Activated CD8-positive, alpha-beta memory T cell treated with anti-CD3 and anti-CD28 coated beads, Interleukin-2, amount 10 ng/mL, durations not matched to agents 7 days and 5 days (primary cell): ENCODE results near the gene GRM6. TPM values are rescaled to one million over a fixed set of nuclear protein-coding genes. Genes with fewer than 3 reads are reported as not detected.
A peak's percentile ranks its signal among the peaks of the same experiment; 100 is the strongest.

Source experiments
- ATAC-seq: fragments of 150-1000 bp; cut with Tn5 transposase; one replicate; pipeline ENCODE4 v1.10.0; 2021; ENCODE audit warnings: moderate library complexity
- CTCF ChIA-PET: fragments of 350-600 bp; sonication (Branson Sonifier 250); formaldehyde crosslinking; loops from one replicate; lab custom pipeline; 2021; ENCODE audit warnings: antibody characterized with exemption; lab: Charles Lee
- DNase-seq: peaks from one replicate; pipeline ENCODE4 v3.0.0-alpha.2; 2020
- H3K27ac Mint-ChIP-seq: one replicate; pipeline ENCODE4 v1.8.0; 2021; ENCODE audit warnings: mild to moderate bottlenecking, mixed read lengths
- H3K27me3 Mint-ChIP-seq: one replicate; pipeline ENCODE4 v1.8.0; 2021; ENCODE audit warnings: mixed read lengths
- H3K36me3 Mint-ChIP-seq: one replicate; pipeline ENCODE4 v1.8.0; 2021; ENCODE audit warnings: mild to moderate bottlenecking, mixed read lengths
- H3K4me1 Mint-ChIP-seq: one replicate; pipeline ENCODE4 v1.8.0; 2021; ENCODE audit warnings: mixed read lengths
- H3K4me3 Mint-ChIP-seq: one replicate; pipeline ENCODE4 v1.8.0; 2021; ENCODE audit warnings: mild to moderate bottlenecking, moderate library complexity, mixed read lengths
- H3K9me3 Mint-ChIP-seq: one replicate; pipeline ENCODE4 v1.8.0; 2022; ENCODE audit warnings: low read depth, mixed read lengths
- total RNA-seq, 2 experiments: library from RNA; stranded (reverse); gene quantifications; one replicate each; pipeline ENCODE4 v1.2.3, GENCODE V29; 2021

The GRM6 gene
- total RNA-seq, 2 experiments from 2014 or later, result not detected

- no peak overlapping the region for H3K4me3 Mint-ChIP-seq
- H3K9me3 Mint-ChIP-seq, result peaks cover 18% of the 10 kb centered on the region
- H3K27ac Mint-ChIP-seq, result no peak overlapping the region
- no peak for DNase-seq
- H3K27me3 Mint-ChIP-seq, result peaks cover 20% of the 10 kb centered on the region
- ATAC-seq, result no peak
- H3K4me1 Mint-ChIP-seq, result peaks cover 1% of the 10 kb centered on the region
- peaks cover 8% of the 10 kb centered on the region for H3K36me3 Mint-ChIP-seq
- CTCF ChIA-PET, result no interaction called here
Measured at GRCh38 chr5:178991190-178992145, 3.7 kb downstream of the GRM6 start.

GRCh38 chr5:178990491-178990890 is 4.6 kb downstream of the GRM6 start:
- Mint-ChIP-seq H3K4me3 (no peak overlapping the region), H3K9me3 (peaks cover 21% of the 10 kb centered on the region), H3K27ac (no peak overlapping the region), H3K4me1 (peaks cover 1% of the 10 kb centered on the region), H3K36me3 (peaks cover 7% of the 10 kb centered on the region), H3K27me3 (peaks cover 18% of the 10 kb centered on the region)
- ATAC-seq (no peak), DNase-seq (peak; percentile 15)
- CTCF ChIA-PET, result no interaction called here

- CTCF ChIA-PET, result no interaction called here
- Mint-ChIP-seq H3K27me3 (peaks cover 15% of the 10 kb centered on the region), H3K27ac (no peak overlapping the region), H3K4me1 (no peaks in the 10 kb centered on the region), H3K9me3 (peaks cover 18% of the 10 kb centered on the region), H3K36me3 (peaks cover 4% of the 10 kb centered on the region), H3K4me3 (no peak overlapping the region)
- no peak for DNase-seq
- ATAC-seq, result no peak
Measured at GRCh38 chr5:178989311-178989710, 5.8 kb downstream of the GRM6 start.

- ATAC-seq, result no peak
- Mint-ChIP-seq H3K27ac (no peak overlapping the region), H3K4me3 (no peak overlapping the region), H3K36me3 (peaks cover 3% of the 10 kb centered on the region), H3K4me1 (no peaks in the 10 kb centered on the region), H3K9me3 (peaks cover 18% of the 10 kb centered on the region), H3K27me3 (peaks cover 9% of the 10 kb centered on the region)
- CTCF ChIA-PET, result no interaction called here
- DNase-seq, result no peak
Measured at GRCh38 chr5:178988436-178989220, 6.5 kb downstream of the GRM6 start.

- Mint-ChIP-seq H3K27me3 (no peaks in the 10 kb centered on the region), H3K4me1 (no peaks in the 10 kb centered on the region), H3K36me3 (peaks cover 3% of the 10 kb centered on the region), H3K9me3 (peaks cover 26% of the 10 kb centered on the region), H3K27ac (no peak overlapping the region), H3K4me3 (no peak overlapping the region)
- no peak for DNase-seq
- ATAC-seq, result no peak
- CTCF ChIA-PET, result no interaction called here
Measured at GRCh38 chr5:178986326-178986960, 8.7 kb downstream of the GRM6 start.

GRCh38 chr5:178984145-178985072 is 10.7 kb downstream of the GRM6 start:
- no peak for ATAC-seq
- peaks cover 3% of the 10 kb centered on the region for H3K36me3 Mint-ChIP-seq
- CTCF ChIA-PET, result no interaction called here

GRCh38 chr5:178983728-178984127 is 11.4 kb downstream of the GRM6 start:
- Mint-ChIP-seq H3K36me3 (peaks cover 3% of the 10 kb centered on the region), H3K27ac (no peak overlapping the region)
- CTCF ChIA-PET, result no interaction called here

More at GRCh38 chr5:178984145-178985072, 10.7 kb downstream of the GRM6 start:
- Mint-ChIP-seq H3K4me1 (no peaks in the 10 kb centered on the region), H3K27me3 (no peaks in the 10 kb centered on the region), H3K27ac (no peak overlapping the region), H3K9me3 (peaks cover 27% of the 10 kb centered on the region), H3K4me3 (no peak overlapping the region)
- DNase-seq, result no peak

GRCh38 chr5:178982941-178983340 is 12.2 kb downstream of the GRM6 start:
- H3K4me1 Mint-ChIP-seq, result no peaks in the 10 kb centered on the region
- H3K9me3 Mint-ChIP-seq, result peaks cover 29% of the 10 kb centered on the region
- H3K36me3 Mint-ChIP-seq, result peaks cover 3% of the 10 kb centered on the region
- ATAC-seq, result no peak
- H3K27ac Mint-ChIP-seq, result no peak overlapping the region
- no peaks in the 10 kb centered on the region for H3K27me3 Mint-ChIP-seq
- CTCF ChIA-PET, result no interaction called here
- DNase-seq, result no peak
- H3K4me3 Mint-ChIP-seq, result no peak overlapping the region

More at GRCh38 chr5:178983728-178984127, 11.4 kb downstream of the GRM6 start:
- H3K4me1 Mint-ChIP-seq, result no peaks in the 10 kb centered on the region
- peaks cover 30% of the 10 kb centered on the region for H3K9me3 Mint-ChIP-seq
- DNase-seq (no peak), ATAC-seq (no peak)
- no peaks in the 10 kb centered on the region for H3K27me3 Mint-ChIP-seq
- no peak overlapping the region for H3K4me3 Mint-ChIP-seq

GRCh38 chr5:178981381-178981780 is 13.7 kb downstream of the GRM6 start:
- CTCF ChIA-PET, result no interaction called here
- no peaks in the 10 kb centered on the region for H3K27me3 Mint-ChIP-seq

GRCh38 chr5:178965465-178966055 is 29.6 kb downstream of the GRM6 start:
- no peaks in the 10 kb centered on the region for H3K4me1 Mint-ChIP-seq
- H3K9me3 Mint-ChIP-seq, result peaks cover 56% of the 10 kb centered on the region
- CTCF ChIA-PET, result no interaction called here
- H3K27ac Mint-ChIP-seq, result no peak overlapping the region
- no peak for DNase-seq
- H3K36me3 Mint-ChIP-seq, result no peaks in the 10 kb centered on the region
- H3K27me3 Mint-ChIP-seq, result no peaks in the 10 kb centered on the region
- no peak overlapping the region for H3K4me3 Mint-ChIP-seq
- ATAC-seq, result no peak

More at GRCh38 chr5:178981381-178981780, 13.7 kb downstream of the GRM6 start:
- Mint-ChIP-seq H3K9me3 (peaks cover 26% of the 10 kb centered on the region), H3K4me3 (no peak overlapping the region), H3K27ac (no peak overlapping the region), H3K4me1 (no peaks in the 10 kb centered on the region), H3K36me3 (no peaks in the 10 kb centered on the region)
- DNase-seq (no peak), ATAC-seq (no peak)

GRCh38 chr5:178941361-178941760 is 53.8 kb downstream of the GRM6 start:
- CTCF ChIA-PET, result no interaction called here
- ATAC-seq, result no peak
- Mint-ChIP-seq H3K4me3 (no peak overlapping the region), H3K4me1 (no peaks in the 10 kb centered on the region), H3K27ac (no peak overlapping the region), H3K36me3 (peaks cover 2% of the 10 kb centered on the region), H3K9me3 (peaks cover 39% of the 10 kb centered on the region), H3K27me3 (peaks cover 7% of the 10 kb centered on the region)
- no peak for DNase-seq
